ENCODE measurements around the gene CRYBB2. TPM values are rescaled to one million over a fixed set of nuclear protein-coding genes. Genes with fewer than 3 reads are reported as not detected.
"Not testable (repeated sequence)": the region's sequence is repeated elsewhere in the genome, so short reads cannot be mapped to it uniquely, and the experiment has no call there.

Gene CRYBB2
- total RNA-seq, 1 donor from 2014 or later, result not detected

DNA sequence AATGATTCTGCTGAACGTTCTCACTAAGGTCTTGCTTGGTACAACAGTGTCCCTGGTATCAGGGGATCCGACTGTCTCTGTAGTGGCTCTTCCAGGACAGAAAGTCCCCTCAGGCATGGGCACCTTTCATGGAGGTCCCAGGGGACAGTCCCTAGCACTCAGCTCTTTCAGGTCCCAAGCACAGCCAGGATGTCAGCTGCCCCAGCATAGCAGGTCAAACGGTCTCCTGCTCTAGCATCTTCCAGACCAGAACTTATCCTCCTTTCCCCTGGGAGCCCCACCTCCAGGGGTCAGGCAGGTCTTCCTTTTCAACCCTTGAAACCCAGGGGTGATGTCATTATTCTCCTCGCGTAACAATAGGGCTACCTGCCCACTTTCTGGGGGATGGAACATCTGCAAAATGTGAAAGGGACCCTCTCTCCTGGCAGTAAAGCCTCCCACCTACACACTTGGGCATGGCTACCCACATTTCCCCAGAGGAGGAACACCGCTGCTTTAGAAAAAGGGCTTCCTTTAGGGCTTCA lies 44.5 kb upstream of the CRYBB2 start:
- no peak for DNase-seq (ENCODE audit: extremely low spot score in 2 of 2)
- H3K4me1 ChIP-seq, result no peaks in the 10 kb centered on the region
- H3K27ac ChIP-seq, result no peak overlapping the region
- H3K27me3 ChIP-seq, result no peaks in the 10 kb centered on the region
- intact Hi-C loops (cut with DNase I), result no loop called here
- TF ChIP-seq POLR2A (IDR thresholded peaks at IDR 0.05), result no peak
- no peaks in the 10 kb centered on the region for H3K9me3 ChIP-seq
- no peak overlapping the region for H3K4me3 ChIP-seq
- peaks cover 0 to 37% of the 10 kb centered on the region in 2 donors for H3K36me3 ChIP-seq

GRCh38 chr22:25176175-25176574 lies 43.3 kb upstream of the CRYBB2 start:
- Histone ChIP-seq H3K27ac (no peak overlapping the region), H3K4me3 (no peak overlapping the region), H3K36me3 (peaks cover 0 to 37% of the 10 kb centered on the region in 2 donors), H3K9me3 (no peaks in the 10 kb centered on the region), H3K4me1 (no peaks in the 10 kb centered on the region), H3K27me3 (no peaks in the 10 kb centered on the region)
- TF ChIP-seq POLR2A (IDR thresholded peaks at IDR 0.05) (no peak), POLR2AphosphoS5 (IDR thresholded peaks at IDR 0.05; ENCODE audit: insufficient read depth in 1 of 2, low read depth in 1 of 2) (peak in 1 of 2 donors; percentile 67), CTCF (IDR thresholded peaks at IDR 0.05) (no peak)
- intact Hi-C loops (cut with DNase I), result no loop called here
- peak in 1 of 2 donors; percentile 83 for DNase-seq (ENCODE audit: extremely low spot score in 2 of 2)

- Histone ChIP-seq H3K9me3 (no peaks in the 10 kb centered on the region), H3K4me3 (no peak overlapping the region), H3K4me1 (no peaks in the 10 kb centered on the region), H3K27me3 (no peaks in the 10 kb centered on the region), H3K27ac (no peak overlapping the region), H3K36me3 (peaks cover 0 to 37% of the 10 kb centered on the region in 2 donors)
- TF ChIP-seq POLR2AphosphoS5 (IDR thresholded peaks at IDR 0.05; ENCODE audit: insufficient read depth in 1 of 2, low read depth in 1 of 2), result no peak
- TF ChIP-seq CTCF (IDR thresholded peaks at IDR 0.05), result no peak
- no peak for TF ChIP-seq POLR2A (IDR thresholded peaks at IDR 0.05)
- no peak for DNase-seq (ENCODE audit: extremely low spot score in 2 of 2)
- intact Hi-C loops (cut with DNase I), result no loop called here
Observed at GRCh38 chr22:25176799-25177198, 42.6 kb upstream of the CRYBB2 start.

GRCh38 chr22:25177226-25177625 lies 42.2 kb upstream of the CRYBB2 start:
- H3K27ac ChIP-seq, result no peak overlapping the region
- no peaks in the 10 kb centered on the region for H3K9me3 ChIP-seq
- H3K36me3 ChIP-seq, result peaks cover 0 to 37% of the 10 kb centered on the region in 2 donors
- intact Hi-C loops (cut with DNase I), result no loop called here
- no peaks in the 10 kb centered on the region for H3K27me3 ChIP-seq
- DNase-seq (ENCODE audit: extremely low spot score in 2 of 2), result no peak
- H3K4me3 ChIP-seq, result no peak overlapping the region
- TF ChIP-seq POLR2A (IDR thresholded peaks at IDR 0.05) (no peak), POLR2AphosphoS5 (IDR thresholded peaks at IDR 0.05; ENCODE audit: insufficient read depth in 1 of 2, low read depth in 1 of 2) (no peak), CTCF (IDR thresholded peaks at IDR 0.05) (no peak)
- H3K4me1 ChIP-seq, result no peaks in the 10 kb centered on the region

DNA sequence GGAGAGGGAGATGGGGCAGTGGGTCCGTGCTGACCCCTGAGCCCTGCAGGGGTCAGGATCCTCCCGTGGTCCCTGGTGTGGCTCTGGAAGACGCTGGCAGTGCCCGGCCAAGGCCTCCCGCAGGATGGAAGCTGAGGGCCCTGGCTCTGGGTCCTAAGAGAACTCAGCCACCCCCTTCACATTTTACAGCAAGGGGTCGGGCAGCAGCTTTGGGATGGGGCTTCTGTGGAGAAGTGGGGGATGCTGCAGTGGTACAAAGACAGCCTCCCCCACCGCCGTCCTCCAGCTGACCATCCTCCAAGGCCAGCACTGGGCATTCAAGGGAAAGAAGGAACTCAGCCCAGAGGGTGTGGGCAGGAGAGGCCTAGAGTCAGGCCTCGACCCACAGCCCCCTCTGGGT lies 41.5 kb upstream of the CRYBB2 start:
- Histone ChIP-seq H3K4me3 (no peak overlapping the region), H3K27me3 (no peaks in the 10 kb centered on the region), H3K9me3 (no peaks in the 10 kb centered on the region), H3K27ac (no peak overlapping the region), H3K36me3 (peaks cover 0 to 37% of the 10 kb centered on the region in 2 donors), H3K4me1 (no peaks in the 10 kb centered on the region)
- DNase-seq (ENCODE audit: extremely low spot score in 2 of 2), result no peak
- intact Hi-C loops (cut with DNase I), result no loop called here
- TF ChIP-seq CTCF (IDR thresholded peaks at IDR 0.05) (no peak), POLR2AphosphoS5 (IDR thresholded peaks at IDR 0.05; ENCODE audit: insufficient read depth in 1 of 2, low read depth in 1 of 2) (no peak), POLR2A (IDR thresholded peaks at IDR 0.05) (no peak)

GRCh38 chr22:25178348-25178747 lies 41.1 kb upstream of the CRYBB2 start:
- intact Hi-C loops (cut with DNase I); DNase-seq (ENCODE audit: extremely low spot score in 2 of 2); H3K4me3 ChIP-seq; H3K27ac ChIP-seq; H3K4me1 ChIP-seq; H3K27me3 ChIP-seq; H3K9me3 ChIP-seq: not testable (repeated sequence)
- H3K36me3 ChIP-seq, result peaks cover 0 to 37% of the 10 kb centered on the region in 2 donors
